Activated naive CD4-positive, alpha-beta T cell treated with Interleukin-2 at 50 U/mL for 16 hours (primary cell): Measurements from ENCODE around the gene TRIM47.

Experiments used
- DNase-seq: peaks from one replicate; pipeline ENCODE4 v3.0.0-alpha.2; 2020

The TRIM47 gene

DNA sequence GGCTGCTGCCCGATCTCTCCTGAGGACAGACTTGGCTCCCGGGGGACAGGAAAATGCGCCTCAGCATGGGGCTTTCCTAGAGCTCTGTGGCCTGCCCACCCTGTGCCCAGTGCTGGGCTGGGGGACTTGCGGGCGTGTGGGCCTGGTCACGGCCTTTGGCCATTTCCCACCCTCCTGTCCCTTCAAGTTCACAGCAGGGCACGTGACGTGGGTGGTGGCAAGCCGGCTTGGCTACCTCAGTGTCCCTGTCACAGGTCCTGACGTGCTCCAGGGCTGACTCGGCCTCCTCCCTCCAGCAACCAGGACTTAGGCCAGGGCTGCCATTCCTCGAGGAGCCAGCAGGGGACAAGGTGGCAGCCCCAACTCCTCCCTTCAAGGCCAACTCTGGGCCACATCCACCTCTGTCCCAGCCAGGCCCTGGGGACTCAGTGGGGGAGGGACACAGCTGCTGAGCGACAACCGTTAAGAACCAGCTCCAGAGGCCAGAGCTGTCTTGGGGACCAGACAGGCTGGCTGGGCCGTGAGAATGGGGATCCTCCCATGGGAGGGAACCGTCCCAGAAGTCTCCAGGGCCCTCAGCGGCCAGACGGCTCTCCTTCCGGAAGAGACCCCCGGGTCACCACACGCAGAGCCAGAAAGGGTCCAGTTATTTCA lies 33.2 kb downstream of the TRIM47 start:
- peak; percentile 69 for DNase-seq

DNA sequence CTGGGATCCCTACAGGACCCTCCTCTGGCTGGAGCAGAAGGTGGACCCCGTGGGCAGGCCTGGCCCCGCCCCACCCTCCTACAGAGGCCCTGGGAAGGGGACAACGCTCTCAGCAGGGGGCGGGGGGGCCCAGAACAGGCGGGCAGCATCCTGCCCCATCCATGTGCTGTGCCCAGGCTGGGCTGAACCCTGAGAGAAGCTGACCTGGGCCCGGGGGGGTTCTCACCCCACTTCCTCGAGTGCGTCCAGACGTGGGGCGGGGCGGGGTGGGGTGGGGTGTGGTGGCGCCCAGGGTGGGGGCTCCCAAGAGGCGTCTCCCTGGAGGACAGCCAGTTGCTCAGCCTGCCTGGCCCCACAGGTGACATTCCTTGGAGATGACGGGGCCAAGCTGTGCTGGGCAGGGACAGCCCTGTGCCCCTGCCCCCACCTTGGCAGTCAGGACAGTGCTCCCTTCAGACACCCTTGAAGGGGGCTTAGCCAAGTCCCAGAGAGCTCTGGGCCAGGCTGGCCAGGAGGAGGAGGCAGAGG lies 33.8 kb downstream of the TRIM47 start:
- no peak for DNase-seq

DNA sequence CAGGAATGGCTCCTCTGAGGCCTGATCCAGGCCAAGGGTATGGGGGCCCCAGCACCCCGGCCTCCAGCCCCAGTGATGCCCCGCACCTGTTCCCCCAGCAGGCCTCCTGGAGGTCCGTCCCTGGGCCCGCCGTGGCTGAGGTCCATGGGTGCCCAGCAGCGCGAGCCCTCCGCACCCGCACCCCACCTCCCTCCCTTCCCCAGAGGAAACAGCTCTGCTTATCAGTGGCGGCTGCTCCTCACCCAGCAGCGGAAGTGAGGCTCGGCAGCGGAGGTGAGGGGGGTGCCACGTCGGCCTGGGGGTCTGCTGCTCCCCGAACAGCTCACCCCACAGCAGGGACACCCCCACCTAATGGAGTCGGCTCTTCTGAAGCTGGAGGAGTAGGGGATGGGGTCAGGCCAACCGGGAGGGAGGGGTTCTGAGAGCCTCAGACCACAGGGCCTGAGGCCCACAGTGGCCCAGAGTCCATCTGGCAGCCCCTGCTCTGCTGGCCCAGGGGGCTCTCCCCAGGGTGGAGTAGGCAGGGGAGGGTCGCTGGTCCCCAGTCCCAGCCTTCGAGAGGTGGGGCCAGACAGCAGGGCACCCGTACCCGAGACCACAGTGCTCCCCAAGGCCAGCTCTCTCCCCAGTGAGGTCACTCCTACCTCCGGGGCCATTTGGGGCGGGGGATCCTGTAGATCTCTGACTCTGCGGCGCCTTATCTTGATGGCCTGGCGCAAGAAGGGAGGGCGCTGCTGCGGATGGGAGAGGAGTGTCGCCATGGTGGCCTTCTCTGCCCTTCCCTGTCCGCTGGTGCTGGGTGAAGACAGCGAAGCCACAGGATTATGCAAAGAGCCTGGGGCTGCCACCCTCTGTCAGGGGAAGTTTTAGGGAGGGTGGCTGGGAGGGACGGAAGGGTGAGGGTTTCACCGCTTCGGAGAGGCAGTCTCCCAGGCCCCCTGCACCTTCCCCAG lies 34.5 kb downstream of the TRIM47 start, which contains the start of gene UNC13D:
Gene UNC13D, minus strand, starts transcription at position 828 of the 953 bp plus-strand sequence. Its CDS starts 67 bp downstream, at position 761.
- peak; percentile 61 for DNase-seq

DNA sequence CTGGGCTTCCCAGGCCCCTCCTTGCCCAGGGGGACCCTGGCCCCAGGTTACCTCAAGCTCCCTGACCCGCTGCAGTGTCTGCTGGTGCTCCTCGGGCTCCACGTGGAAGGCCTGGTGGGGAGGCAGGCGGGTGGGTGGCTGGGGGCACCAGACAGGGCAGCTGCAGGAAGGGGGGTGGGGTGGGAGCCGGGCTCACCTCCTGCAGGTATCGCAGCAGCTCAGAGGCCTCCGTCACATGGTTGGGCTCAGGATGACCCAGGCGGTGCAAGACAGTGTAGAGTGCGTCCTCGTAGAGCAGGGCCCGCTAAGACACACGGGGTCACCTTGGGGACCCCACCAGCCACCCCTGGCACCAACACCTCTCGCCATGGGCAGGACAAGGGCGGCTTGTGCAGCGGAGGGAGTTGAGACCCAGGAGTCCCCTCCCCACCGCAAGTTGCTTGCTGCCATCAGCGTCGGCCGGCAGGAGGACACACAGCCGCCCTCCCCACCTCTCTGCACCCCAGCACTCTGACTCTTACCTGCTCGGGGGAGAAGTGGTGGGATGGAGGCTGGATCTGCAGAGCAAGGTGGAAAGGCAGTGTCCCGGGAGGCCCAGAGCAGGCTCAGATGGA lies 35.3 kb downstream of the TRIM47 start:
- peak; percentile 37 for DNase-seq

DNA sequence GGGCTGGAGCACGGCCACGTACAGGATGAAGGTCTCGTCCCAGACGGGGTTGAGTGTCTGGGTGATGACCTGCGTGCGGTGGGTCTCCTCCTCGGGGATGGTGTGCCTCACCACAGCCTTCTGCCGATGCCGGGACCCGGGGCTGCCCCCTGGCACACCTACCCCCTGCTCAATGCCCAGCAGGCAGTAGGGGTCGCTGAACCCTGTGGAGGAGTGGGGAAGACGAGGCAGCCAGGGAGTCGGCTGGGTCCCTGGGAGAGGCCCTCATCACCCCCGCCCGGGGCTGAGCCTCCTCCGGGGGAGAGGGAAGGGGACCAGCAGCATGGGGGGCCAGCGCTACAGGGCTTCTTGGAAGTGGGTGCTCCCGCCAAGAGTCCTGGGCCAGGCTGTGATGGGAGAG lies 36.0 kb downstream of the TRIM47 start:
- no peak for DNase-seq

DNA sequence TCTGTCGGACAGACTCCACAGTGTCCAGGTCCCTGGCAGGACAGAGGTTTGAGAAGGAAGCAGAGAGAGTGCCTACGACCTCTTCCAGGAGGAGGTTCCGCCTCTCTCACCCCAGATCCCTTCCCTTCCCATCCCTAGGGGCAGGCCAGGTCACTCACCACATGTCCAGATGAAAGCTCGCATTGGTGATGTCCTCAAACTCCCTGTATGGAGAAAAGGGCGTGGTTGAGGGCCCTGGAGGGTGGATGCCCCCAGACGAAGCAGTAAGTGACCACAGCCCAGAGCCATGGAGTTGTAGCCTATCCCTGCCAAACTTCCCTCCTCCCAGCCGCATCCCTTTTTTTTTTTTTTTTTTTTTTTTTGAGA lies 37.6 kb downstream of the TRIM47 start:
- no peak for DNase-seq

DNA sequence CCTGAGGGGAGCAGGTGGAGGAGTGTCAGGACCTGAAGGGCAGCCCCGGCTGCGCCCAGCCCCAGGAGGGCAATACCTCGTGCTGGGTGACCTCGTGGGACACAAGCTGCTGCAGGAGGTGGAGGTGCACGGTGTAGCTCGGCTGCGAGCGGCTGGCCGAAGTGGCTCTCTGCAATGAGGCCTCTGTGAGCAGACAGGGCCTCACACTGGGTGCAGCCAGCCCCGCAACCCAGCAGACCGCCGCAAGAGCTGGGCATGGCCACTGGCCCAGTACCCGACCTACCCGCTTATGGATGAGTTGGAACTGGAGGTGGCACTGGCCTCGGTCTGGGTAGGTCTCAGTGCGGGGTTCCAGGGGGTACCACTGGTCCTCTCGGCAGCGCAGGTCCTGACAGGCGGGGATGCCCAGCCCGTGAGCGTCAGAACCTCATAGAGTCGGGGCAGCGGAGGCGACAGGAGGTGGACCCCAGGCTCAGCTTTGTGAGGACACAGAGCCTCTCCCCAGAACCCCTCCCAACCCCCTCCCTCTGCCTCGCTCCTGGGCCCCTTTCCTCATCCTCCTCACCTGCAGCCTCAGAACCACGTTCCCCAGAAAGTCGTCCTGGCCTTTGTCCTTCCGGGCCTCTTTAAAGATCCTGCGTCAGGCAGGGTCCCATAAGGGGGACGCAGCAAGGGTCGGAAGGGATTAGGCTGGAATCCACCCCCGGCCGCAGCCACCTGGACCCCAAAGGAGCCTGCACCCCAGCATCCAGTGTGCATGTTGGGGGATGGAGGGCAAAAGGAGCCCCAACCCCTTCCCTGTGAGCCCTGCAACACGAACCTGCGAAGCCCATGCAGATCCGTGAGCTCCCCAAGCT lies 38.2 kb downstream of the TRIM47 start:
- DNase-seq: no peak

DNA sequence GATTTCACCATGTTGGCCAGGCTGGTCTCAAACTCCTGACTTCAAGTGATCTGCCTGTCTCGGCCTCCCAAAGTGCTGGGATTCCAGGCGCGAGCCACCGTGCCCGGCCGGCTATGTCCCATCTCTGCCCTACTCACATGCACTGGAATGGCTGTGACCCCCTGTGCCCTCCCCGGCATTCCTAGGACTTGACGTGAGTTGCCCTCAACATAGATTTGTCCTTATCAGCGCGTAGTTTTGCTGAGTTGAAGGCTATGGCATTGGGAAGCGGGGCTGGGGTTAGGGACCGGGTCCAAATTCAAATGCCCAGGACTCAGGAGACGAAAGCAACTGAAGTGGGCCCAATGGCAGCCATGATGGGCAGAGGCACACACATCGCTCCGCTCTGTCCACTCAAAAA lies 40.0 kb downstream of the TRIM47 start:
- DNase-seq: no peak

DNA sequence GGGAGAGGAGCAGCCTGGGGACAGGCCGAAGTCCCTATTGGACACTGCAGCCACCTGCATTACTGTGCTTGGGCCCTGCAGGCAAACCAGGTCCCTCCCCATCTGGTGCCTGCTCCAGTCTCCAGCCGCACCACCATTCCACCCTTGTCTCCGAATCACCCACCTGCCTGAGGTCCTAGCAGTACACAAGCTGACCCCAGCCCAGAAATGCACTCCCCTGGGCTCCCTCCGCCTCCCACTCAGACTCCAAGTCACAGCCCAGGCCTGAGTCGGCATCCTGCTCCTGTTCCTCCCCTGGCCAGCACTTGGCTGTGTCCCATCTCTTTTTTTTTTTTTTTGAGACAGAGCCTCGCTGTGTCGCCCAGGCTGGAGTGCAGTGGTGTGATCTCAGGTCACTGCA lies 40.5 kb downstream of the TRIM47 start:
- DNase-seq: no peak

DNA sequence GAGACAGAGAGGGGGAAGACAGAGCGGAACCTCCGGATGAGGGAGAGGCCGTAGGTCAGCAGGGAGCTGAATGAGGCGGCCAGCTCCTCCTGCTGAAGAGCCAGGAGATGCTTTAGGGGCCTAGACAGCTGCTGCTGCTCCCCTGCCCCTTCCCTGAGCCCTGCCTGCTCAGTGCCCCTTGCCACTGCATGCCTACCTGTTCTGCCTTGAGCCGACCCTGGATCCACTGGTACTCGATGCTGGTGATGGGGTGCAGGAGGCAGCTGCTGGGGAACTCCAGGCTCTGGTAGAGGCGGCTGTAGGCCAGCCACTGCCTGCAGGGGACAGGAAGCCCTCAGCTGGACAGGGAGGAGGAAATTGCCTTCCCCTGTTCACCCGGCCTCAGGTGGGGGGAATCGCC lies 41.8 kb downstream of the TRIM47 start:
- DNase-seq: no peak

DNA sequence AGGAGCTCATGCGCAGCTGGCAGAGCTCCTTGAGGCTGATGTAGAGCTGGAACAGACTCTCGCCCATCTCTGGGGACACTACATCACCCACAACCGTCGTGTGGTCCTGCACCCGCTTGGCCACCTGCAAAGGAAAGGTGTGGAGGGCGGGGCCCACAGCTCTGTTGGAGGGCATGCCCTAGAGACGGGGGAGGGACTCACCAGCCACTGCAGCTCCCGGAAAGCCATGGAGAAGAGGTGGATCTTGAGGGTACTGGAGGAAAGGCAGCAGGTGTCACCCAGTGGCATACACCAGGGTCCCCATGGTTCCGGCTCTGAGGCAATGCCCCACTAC lies 42.8 kb downstream of the TRIM47 start:
- DNase-seq: no peak

DNA sequence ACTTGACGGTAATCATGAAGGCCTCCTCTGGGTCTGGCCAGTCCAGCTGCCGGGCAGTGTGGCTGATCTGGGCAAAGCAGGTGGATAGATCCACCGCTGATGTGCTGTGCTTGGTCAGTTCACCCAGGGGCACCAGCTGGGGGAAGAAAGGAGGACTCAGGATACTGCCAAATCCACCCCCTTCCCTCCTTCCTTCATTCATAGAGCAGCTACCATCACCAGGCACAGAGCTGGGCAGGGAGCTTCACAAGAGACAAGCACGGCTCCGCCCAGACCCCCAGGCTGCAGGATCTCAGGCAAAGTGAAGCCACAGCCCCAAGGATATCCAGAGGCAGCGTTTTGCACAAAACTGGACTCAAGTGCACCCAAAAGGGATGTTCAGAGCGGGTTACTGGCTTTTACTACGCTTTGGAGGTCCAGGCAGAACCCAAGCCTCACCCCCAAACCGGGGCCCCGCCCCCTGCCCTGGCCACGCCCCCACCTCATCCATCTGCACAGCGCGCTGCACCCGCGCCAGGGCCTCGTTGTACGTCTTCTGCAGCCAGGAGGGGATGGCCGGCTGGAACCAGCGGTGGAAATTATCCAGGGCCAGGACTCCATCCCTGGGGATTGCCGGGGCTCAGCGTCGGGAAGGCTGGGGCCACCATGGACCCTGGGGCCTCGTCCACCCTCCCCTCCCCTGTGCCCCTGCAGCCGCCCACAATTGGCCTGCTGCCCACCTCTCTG lies 43.3 kb downstream of the TRIM47 start:
- DNase-seq: no peak

DNA sequence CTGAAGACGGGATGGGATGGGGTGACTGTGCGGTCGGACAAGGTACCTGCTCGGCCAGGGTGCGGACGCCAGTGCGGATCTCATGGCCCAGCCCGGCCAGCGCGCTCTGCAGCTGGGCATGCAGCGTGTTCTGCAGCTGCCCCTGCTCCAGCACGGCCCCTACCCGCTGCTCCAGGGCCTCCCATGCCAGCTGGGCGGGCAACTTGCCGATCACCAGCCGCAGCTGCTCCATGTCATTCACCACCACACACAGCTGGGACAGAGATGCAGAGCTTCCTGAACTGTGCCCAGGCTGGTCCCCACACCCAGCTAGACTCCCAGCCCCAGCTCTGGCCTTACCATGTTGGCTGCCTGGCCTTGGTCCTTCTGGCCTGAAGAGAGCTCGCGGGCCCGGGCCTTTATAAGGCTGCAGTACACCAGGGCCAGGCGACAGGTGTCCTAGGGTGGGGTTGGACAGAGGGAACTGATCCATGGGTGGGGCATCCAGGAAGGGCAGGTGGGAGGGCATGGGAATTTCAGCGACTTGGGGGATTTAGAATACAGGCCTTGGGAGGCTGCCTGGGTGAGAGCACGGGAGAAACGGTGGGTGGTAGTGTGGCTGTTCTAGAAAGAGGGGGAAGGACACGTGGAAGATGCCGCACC lies 44.0 kb downstream of the TRIM47 start:
- no peak for DNase-seq

DNA sequence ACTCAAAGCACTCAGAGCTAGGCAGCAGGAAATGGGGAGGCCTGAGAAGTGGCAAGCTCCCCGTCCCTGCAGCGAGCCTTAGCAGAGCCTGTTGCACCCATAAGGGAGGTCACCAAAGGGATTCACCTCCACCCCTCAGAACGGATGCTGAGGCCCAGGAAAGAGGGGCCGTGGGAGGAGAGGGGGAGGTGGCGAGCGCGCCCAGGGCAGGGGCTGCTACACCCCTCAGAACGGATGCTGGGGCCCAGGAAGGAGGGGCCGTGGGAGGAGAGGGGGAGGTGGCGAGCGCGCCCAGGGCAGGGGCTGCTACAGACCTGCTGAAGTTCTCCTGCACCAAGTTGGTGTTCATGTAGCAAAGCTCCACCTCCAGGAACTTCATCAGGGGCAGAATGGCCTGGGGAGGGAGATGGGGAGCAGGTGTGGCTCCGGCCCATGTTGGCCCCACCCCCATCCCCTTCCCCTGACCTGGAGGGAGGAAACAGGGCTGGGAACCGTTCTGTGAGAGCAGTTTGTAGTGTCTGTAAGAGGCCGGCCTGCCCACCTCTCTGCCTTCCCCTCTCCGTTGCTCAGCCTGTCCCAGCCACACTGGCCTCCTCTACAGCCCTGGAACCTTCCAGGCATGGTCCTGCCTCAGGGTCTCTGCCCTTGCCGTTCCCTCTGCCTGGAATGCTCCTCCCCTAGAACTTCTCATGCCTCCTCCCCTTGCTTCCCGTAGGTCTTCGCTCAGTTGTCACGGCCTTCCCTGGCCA lies 45.6 kb downstream of the TRIM47 start:
- peak; percentile 45 for DNase-seq

DNA sequence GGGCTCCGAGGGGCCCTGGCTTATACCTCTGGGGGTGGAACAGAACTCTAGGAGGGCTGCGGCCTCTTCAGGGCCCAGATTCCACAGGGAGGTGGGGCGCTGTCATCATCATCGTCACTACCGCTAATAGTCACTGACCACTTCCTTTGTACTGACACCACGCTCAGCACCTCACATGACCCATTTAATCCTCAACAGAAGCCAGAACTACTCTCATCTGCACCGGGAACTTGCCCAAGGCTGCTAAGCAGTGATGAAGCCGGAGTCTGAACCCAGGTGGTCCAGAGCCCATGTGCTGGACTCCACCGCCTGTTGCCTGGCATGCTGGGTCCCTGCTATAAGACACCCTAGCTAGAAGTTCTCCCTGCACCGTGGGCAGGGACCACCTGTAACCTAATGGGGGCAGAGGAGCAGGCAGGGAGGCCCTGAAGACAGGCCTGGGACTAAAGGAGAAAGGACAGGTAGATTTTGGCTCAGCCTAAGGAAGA lies 46.2 kb downstream of the TRIM47 start:
- peak; percentile 59 for DNase-seq

DNA sequence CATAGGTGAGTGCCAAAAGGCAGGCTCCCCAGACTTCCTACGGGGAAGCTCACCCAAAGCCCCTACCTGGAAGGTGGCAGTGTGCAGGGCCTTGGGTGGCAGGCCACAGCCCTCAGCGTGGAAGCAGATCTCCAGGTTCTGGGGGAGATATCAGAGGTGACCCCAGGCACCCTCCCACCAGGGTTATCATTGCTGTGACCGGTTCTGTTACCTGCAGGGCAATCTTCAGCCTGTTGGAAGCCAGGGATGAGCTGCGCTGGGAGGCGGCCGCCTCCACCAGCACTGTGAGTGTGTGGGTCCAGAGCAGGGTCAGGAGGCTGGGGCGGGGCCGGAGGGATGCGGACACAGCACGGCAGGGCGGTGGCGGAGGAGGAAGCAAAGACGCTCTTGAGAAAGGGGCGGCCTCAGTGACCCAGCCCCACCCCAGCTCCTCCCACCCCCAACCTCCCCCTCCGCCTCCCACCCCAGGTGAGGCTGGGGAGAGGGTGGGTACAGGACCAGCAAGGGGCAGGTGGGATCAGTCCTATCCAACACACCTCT lies 47.3 kb downstream of the TRIM47 start:
- DNase-seq: no peak

DNA sequence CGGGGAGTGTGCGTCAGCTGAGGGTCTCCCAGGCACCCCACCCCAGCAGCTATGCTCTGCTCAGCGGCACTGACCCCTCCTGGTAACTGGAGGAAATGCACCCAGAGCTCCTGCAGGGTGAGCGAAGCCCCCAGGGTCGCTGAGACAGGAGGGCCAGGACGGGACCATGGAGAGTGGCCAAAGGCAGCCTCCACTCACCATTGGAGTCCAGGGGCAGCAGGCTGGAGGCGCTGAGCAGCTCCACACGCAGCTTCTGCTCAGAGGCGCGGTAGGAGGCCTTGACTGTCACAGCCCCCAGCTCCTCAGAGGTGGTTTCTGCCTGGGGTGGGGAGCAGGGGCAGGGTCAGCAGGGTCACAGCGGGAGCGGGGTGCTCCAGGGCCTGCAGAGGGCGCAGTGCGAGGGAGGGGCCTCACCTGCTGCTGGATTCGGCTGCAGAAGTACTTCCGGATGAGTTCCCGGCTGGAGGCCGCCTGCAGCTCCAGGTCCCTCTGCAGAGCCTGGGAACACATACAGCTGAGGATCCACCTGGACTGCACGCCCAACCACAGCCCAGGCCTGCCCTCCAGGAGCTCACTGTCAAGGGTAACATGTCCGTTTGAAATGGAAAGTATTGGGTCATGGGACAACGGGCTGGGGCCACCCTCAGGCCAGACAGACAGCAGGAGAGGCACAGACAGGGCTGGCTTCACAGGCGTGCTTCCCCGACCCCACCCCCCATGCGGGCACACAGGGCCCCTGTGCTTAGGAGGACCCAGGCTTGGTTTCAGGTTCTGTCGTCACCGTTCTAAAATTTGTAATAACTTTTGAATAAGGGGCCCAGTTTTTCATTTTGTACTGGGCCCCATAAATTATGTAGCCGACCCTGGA lies 48.0 kb downstream of the TRIM47 start:
- peak; percentile 39 for DNase-seq

DNA sequence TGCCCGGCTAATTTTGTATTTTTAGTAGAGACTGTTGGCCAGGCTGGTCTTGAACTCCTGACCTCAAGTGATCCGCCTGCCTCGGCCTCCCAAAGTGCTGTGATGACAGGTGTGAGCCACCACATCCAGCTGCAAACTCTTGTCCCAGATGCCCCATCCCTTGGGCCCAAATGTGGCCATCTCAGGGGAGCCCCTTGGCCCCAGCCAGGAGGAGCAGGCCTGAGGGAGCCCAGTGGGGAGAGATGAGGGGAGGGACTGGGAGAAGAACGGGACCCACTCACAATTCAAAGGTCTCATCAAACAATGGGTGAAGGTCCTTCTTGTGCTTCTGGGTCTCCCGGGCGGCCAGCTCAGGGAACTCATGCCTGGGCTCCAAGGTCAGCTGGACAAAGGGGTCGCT lies 48.6 kb downstream of the TRIM47 start:
- DNase-seq: no peak

DNA sequence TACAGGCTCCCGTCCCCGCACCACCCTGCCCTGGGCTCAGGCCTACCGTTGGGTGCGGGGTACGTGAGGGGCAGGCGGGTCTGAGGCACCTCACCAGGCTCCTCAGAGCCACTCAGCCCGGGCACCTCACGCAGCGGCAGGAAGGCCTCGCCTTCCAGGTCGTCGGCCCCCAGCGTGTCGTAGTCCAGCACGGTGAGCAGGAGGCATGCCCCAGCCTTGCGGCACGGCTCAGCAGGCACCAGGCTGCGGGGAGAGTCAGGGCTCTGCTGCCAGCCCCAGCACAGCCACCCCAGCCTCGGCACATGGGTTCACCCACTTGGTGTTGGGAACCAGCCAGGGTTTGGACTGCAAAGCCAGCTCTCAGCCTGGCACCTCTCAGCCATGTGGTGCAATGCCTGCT lies 49.6 kb downstream of the TRIM47 start:
- DNase-seq: no peak
